ENCODE data around the gene DENND4B. TPM values are rescaled to one million over a fixed set of nuclear protein-coding genes. Genes with fewer than 3 reads are reported as not detected.
"Not testable (repeated sequence)": the region's sequence is repeated elsewhere in the genome, so short reads cannot be mapped to it uniquely, and the experiment has no call there.

DENND4B gene
- total RNA-seq, 1 donor from 2014 or later = 8.7 TPM

GRCh38 chr1:153908071-153908470 lies 38.4 kb downstream of the DENND4B start:
- DNase-seq (ENCODE audit: low read depth) (no peak), FAIRE-seq (no peak)
- Histone ChIP-seq H3K36me3 (ENCODE audit: control insufficient read depth, insufficient read depth, low read length) (peaks cover 2% of the 10 kb centered on the region), H3K27me3 (ENCODE audit: control insufficient read depth, insufficient read depth, low read length) (no peaks in the 10 kb centered on the region), H3K4me3 (ENCODE audit: low read depth, low read length) (no peak overlapping the region)
- TF ChIP-seq CTCF (IDR thresholded peaks at IDR 0.05; ENCODE audit: insufficient read depth, low read length, severe bottlenecking) = no peak

GRCh38 chr1:153907134-153907533 lies 39.4 kb downstream of the DENND4B start:
- FAIRE-seq (no peak), DNase-seq (ENCODE audit: low read depth) (no peak)
- peaks cover 2% of the 10 kb centered on the region for H3K36me3 ChIP-seq (ENCODE audit: control insufficient read depth, insufficient read depth, low read length)
- TF ChIP-seq CTCF (IDR thresholded peaks at IDR 0.05; ENCODE audit: insufficient read depth, low read length, severe bottlenecking) = no peak
- no peak overlapping the region for H3K4me3 ChIP-seq (ENCODE audit: low read depth, low read length)
- no peaks in the 10 kb centered on the region for H3K27me3 ChIP-seq (ENCODE audit: control insufficient read depth, insufficient read depth, low read length)

- no peaks in the 10 kb centered on the region for H3K27me3 ChIP-seq (ENCODE audit: control insufficient read depth, insufficient read depth, low read length)
- peaks cover 2% of the 10 kb centered on the region for H3K36me3 ChIP-seq (ENCODE audit: control insufficient read depth, insufficient read depth, low read length)
- DNase-seq (ENCODE audit: low read depth) (no peak), FAIRE-seq (no peak)
- TF ChIP-seq CTCF (IDR thresholded peaks at IDR 0.05; ENCODE audit: insufficient read depth, low read length, severe bottlenecking) = no peak
- no peak overlapping the region for H3K4me3 ChIP-seq (ENCODE audit: low read depth, low read length)
Observed at GRCh38 chr1:153906396-153906795, 40.1 kb downstream of the DENND4B start.

GRCh38 chr1:153905908-153906307 lies 40.6 kb downstream of the DENND4B start:
- not testable (repeated sequence) for FAIRE-seq; H3K36me3 ChIP-seq (ENCODE audit: control insufficient read depth, insufficient read depth, low read length); DNase-seq (ENCODE audit: low read depth); H3K4me3 ChIP-seq (ENCODE audit: low read depth, low read length); H3K27me3 ChIP-seq (ENCODE audit: control insufficient read depth, insufficient read depth, low read length)

GRCh38 chr1:153903841-153904455 lies 42.6 kb downstream of the DENND4B start:
- DNase-seq (ENCODE audit: low read depth) (no peak), FAIRE-seq (no peak)

GRCh38 chr1:153899509-153899908 lies 47.0 kb downstream of the DENND4B start:
- Histone ChIP-seq H3K36me3 (ENCODE audit: control insufficient read depth, insufficient read depth, low read length) (peaks cover 2% of the 10 kb centered on the region), H3K27me3 (ENCODE audit: control insufficient read depth, insufficient read depth, low read length) (no peaks in the 10 kb centered on the region), H3K4me3 (ENCODE audit: low read depth, low read length) (no peak overlapping the region)
- no peak for FAIRE-seq
- no peak for DNase-seq (ENCODE audit: low read depth)
- no peak for TF ChIP-seq CTCF (IDR thresholded peaks at IDR 0.05; ENCODE audit: insufficient read depth, low read length, severe bottlenecking)

More at GRCh38 chr1:153903841-153904455, 42.6 kb downstream of the DENND4B start:
- Histone ChIP-seq H3K4me3 (ENCODE audit: low read depth, low read length) (no peak overlapping the region), H3K27me3 (ENCODE audit: control insufficient read depth, insufficient read depth, low read length) (no peaks in the 10 kb centered on the region), H3K36me3 (ENCODE audit: control insufficient read depth, insufficient read depth, low read length) (peaks cover 4% of the 10 kb centered on the region)
- TF ChIP-seq CTCF (IDR thresholded peaks at IDR 0.05; ENCODE audit: insufficient read depth, low read length, severe bottlenecking) = no peak

GRCh38 chr1:153895866-153896265 lies 50.7 kb downstream of the DENND4B start:
- H3K27me3 ChIP-seq (ENCODE audit: control insufficient read depth, insufficient read depth, low read length); DNase-seq (ENCODE audit: low read depth); FAIRE-seq; H3K4me3 ChIP-seq (ENCODE audit: low read depth, low read length); H3K36me3 ChIP-seq (ENCODE audit: control insufficient read depth, insufficient read depth, low read length): not testable (repeated sequence)

GRCh38 chr1:153891042-153891441 lies 55.5 kb downstream of the DENND4B start:
- H3K36me3 ChIP-seq (ENCODE audit: control insufficient read depth, insufficient read depth, low read length); DNase-seq (ENCODE audit: low read depth); H3K27me3 ChIP-seq (ENCODE audit: control insufficient read depth, insufficient read depth, low read length); FAIRE-seq; H3K4me3 ChIP-seq (ENCODE audit: low read depth, low read length): not testable (repeated sequence)
